Measurements from ENCODE around the gene PEX14. TPM values are rescaled to one million over a fixed set of nuclear protein-coding genes. Genes with fewer than 3 reads are reported as not detected.

The PEX14 gene
- total and polyA plus RNA-seq, 9 of the 15 experiments (the other 6 are each of a cell fraction or from before 2014, with no cell fraction given) = 2.6 to 45.7 (median 22.7) TPM

DNA sequence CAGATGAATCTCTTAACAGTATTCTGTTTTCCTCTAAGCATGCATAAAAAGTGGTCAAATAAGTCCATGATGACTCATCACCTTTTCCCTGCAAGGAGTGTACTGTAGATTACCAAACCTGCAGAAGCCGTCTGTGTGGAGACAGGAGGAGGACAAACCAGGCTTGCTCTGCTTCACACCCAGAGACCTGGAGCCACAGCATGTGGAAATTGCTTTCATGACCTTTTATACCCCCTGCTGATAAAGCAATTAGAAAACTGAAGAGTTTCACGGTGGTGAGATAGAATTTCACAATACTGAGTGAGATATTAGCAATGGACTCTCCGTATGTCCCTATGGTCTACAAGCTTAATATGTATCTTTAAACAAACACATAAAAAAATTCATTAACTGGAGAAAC is 15.6 kb upstream of the PEX14 start (continued):
- no peak for TF ChIP-seq GTF2A2 (tag; IDR thresholded peaks at IDR 0.05)
- no peak for TF ChIP-seq MCM3 (IDR thresholded peaks at IDR 0.05)
- no peak for TF ChIP-seq ZNF277 (CRISPR knock-in tag; IDR thresholded peaks at IDR 0.05; ENCODE audit: borderline replicate concordance)
- TF ChIP-seq ARID4B (CRISPR knock-in tag; IDR thresholded peaks at IDR 0.05) = no peak
- no peak for TF ChIP-seq ZNF217 (CRISPR knock-in tag; IDR thresholded peaks at IDR 0.05)
- TF ChIP-seq ARID1B (IDR thresholded peaks at IDR 0.05) = peak; percentile 88
- TF ChIP-seq, protein P1, sequence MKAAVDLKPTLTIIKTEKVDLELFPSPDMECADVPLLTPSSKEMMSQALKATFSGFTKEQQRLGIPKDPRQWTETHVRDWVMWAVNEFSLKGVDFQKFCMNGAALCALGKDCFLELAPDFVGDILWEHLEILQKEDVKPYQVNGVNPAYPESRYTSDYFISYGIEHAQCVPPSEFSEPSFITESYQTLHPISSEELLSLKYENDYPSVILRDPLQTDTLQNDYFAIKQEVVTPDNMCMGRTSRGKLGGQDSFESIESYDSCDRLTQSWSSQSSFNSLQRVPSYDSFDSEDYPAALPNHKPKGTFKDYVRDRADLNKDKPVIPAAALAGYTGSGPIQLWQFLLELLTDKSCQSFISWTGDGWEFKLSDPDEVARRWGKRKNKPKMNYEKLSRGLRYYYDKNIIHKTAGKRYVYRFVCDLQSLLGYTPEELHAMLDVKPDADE (conservative IDR thresholded peaks at IDR 0.05; ENCODE audit: control insufficient read depth, low read depth, low read length) = no peak
- TF ChIP-seq KLF1 (tag; IDR thresholded peaks at IDR 0.05) = no peak
- TF ChIP-seq EWSR1 (IDR thresholded peaks at IDR 0.05; ENCODE audit: borderline replicate concordance, low read depth, partially characterized antibody) = no peak
- no peak for TF ChIP-seq KDM2B (CRISPR knock-in tag; IDR thresholded peaks at IDR 0.05)
- TF ChIP-seq NR2C1 (IDR thresholded peaks at IDR 0.05) = peak; percentile 50; the same call in 1 of the 2 replicates
- peak; percentile 67 for TF ChIP-seq NR2C1 (tag; IDR thresholded peaks at IDR 0.05)
- TF ChIP-seq HSF4 (CRISPR knock-in tag; IDR thresholded peaks at IDR 0.05; ENCODE audit: borderline replicate concordance) = no peak
- no peak for TF ChIP-seq BRD9 (IDR thresholded peaks at IDR 0.05; ENCODE audit: low read depth, partially characterized antibody)
- no peak for TF ChIP-seq ZNF778 (CRISPR knock-in tag; IDR thresholded peaks at IDR 0.05)
- no peak for TF ChIP-seq HOXB6 (CRISPR knock-in tag; IDR thresholded peaks at IDR 0.05; ENCODE audit: borderline replicate concordance)
- no peak for TF ChIP-seq ZNF75A (CRISPR knock-in tag; IDR thresholded peaks at IDR 0.05)
- TF ChIP-seq ZNF224 (CRISPR knock-in tag; IDR thresholded peaks at IDR 0.05) = no peak
- no peak for TF ChIP-seq SP1 (CRISPR knock-in tag; IDR thresholded peaks at IDR 0.05)
- TF ChIP-seq ELK3 (CRISPR knock-in tag; IDR thresholded peaks at IDR 0.05) = no peak
- TF ChIP-seq PHB (CRISPR knock-in tag; IDR thresholded peaks at IDR 0.05) = no peak
- TF ChIP-seq HNRNPUL1 (IDR thresholded peaks at IDR 0.05; ENCODE audit: low read length) = no peak
- TF ChIP-seq, protein P2, sequence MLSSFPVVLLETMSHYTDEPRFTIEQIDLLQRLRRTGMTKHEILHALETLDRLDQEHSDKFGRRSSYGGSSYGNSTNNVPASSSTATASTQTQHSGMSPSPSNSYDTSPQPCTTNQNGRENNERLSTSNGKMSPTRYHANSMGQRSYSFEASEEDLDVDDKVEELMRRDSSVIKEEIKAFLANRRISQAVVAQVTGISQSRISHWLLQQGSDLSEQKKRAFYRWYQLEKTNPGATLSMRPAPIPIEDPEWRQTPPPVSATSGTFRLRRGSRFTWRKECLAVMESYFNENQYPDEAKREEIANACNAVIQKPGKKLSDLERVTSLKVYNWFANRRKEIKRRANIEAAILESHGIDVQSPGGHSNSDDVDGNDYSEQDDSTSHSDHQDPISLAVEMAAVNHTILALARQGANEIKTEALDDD (IDR thresholded peaks at IDR 0.05) = peak; percentile 40; the same call in 1 of the 2 replicates
